ENCODE measurements around the gene MKNK2.
"Not testable (repeated sequence)": the region's sequence is repeated elsewhere in the genome, so short reads cannot be mapped to it uniquely, and the experiment has no call there.

Gene MKNK2

DNA sequence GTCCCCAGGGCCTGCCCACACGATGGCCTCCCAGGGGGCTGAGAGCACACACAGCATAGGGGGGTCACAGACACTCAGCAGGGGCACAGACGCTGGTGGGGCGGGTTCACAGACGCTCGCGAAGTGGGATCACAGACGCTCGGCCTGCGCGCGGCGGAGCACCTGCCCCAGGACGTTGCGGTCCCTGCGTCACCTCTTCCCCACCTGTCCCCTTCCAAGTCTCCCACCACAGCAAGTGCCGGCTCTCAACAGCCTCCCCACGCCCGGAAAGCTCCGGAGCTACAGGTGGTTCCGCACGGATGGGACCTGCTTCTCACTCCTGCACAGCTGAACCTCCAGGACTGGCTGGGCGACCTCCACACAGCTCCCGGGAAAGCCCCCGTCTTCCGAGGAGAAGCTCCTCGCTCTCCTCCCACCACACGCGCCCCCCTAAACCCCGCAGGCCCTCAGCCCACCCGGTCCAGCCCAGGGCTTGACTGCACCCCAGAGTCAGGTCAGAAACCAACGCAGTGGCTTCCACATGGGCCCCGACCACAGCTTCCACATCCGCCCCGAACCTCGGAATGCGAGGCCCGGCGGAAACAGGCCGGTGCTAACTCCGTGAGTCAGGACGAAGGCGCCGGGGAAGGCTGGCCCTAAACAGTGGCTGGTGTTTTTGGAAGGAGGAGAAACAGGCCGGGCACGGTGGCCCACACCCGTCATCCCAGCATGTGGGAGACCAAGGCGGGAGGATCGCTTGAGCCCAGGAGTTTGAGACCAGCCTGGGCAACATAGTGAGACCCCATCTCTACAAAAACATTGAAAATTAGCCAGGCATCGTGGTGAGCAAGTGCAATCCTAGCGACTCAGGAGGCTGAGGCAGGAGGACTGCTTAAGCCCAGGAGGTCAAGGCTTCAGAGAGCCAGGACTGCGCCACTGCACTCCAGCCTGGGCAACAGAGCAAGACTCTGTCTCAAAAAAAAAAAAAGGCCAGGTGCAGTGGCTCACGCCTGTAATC is 52.0 kb downstream of the MKNK2 start:
- Histone ChIP-seq H3K9ac (no peak overlapping the region), H4K20me1 (peaks cover 78% of the 10 kb centered on the region), H3K9me3 (peaks cover 16% of the 10 kb centered on the region), H3K4me2 (no peak overlapping the region), H3K27ac (no peak overlapping the region), H3K36me3 (peaks cover 100% of the 10 kb centered on the region), H3K4me1 (0 out of 2 replicates have a peak, but pooled peaks cover 4% of the 10 kb centered on the region), H3K27me3 (no peaks in the 10 kb centered on the region), H3K4me3 (no peak overlapping the region)
- TF ChIP-seq Cebpa-rat (IDR thresholded peaks at IDR 0.05) = no peak

DNA sequence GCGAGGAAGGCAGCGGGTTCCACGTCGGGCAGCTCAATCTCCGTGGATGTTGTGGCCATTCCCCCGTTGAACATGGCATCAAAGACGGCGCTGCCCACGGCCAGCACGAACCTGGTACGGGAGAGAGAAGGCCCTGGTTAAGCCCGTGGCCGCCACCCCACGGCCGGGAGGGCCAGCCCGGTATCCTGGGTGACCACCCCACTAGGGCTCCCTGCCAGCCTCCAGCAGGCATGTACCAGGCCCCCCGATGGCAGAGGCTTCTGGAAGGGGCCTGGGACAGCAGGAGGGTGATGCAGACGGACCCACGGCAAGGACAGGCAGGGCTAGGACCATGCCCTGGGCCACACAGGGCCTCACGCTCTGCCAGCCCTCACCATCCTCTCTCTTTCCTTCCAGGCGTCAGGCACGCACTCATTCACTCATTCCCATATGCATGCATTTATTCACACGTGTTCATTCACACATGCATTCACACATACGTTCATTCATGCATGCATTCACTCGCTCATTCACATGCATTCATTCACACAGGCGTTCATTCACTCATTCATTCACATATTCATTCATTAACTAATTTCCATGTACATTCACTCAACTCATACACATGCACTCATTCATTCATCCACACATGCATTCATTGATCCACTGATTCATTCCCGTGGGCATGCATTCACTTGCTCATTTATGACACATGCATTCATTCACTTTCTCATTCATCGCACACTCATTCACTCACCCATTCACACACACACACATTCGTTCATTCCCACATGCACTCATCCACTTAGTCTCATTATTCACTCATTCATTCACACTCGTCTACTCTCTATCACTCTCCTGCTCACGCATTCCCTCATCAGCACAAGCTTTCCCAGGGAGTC is 53.5 kb downstream of the MKNK2 start:
- Histone ChIP-seq H3K36me3 (peaks cover 98% of the 10 kb centered on the region), H4K20me1 (peaks cover 67% of the 10 kb centered on the region), H3K4me2 (no peak overlapping the region), H3K9ac (no peak overlapping the region), H3K27me3 (no peaks in the 10 kb centered on the region), H3K4me1 (0 out of 2 replicates have a peak, but pooled peaks cover 4% of the 10 kb centered on the region), H3K27ac (no peak overlapping the region), H3K4me3 (no peak overlapping the region), H3K9me3 (peaks cover 16% of the 10 kb centered on the region)
- TF ChIP-seq Cebpa-rat (IDR thresholded peaks at IDR 0.05) = no peak

DNA sequence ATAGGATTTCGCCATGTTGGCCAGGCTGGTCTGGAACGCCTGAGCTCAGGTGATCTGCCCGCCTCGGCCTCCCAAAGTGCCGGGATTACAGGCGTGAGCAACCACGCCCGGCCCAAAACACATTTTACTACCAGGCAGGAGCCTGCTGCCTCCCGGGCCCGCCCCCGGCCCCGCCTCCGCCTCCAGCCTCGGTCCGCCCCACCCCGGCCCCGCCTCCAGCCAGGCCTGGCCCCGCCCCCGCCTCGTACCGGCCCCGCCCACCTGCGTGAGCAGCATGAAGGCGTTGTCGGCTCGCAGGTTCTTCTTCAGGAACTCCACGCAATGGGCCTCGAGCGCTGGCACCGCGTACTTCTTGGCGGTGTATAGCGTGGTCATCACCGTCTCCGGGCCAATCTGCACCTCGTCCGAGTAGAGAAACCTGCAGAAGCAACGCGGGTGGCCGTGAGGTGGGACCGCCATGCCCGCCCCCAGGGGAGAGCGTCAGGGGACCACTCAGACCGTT is 58.2 kb downstream of the MKNK2 start:
- Histone ChIP-seq H3K4me3 (no peak overlapping the region), H3K9me3 (peaks cover 16% of the 10 kb centered on the region), H3K27ac (no peak overlapping the region), H3K27me3 (no peaks in the 10 kb centered on the region), H4K20me1 (peaks cover 63% of the 10 kb centered on the region), H3K4me2 (no peak overlapping the region), H3K9ac (no peak overlapping the region), H3K36me3 (peaks cover 98% of the 10 kb centered on the region), H3K4me1 (0 out of 2 replicates have a peak, but pooled peaks cover 4% of the 10 kb centered on the region)
- no peak for TF ChIP-seq Cebpa-rat (IDR thresholded peaks at IDR 0.05)

GRCh38 chr19:1991018-1991913 is 59.8 kb downstream of the MKNK2 start:
- H3K27ac ChIP-seq = no peak overlapping the region
- peaks cover 97% of the 10 kb centered on the region for H3K36me3 ChIP-seq
- no peak overlapping the region for H3K4me3 ChIP-seq
- peaks cover 5% of the 10 kb centered on the region; the same call in 1 of the 2 replicates for H3K9me3 ChIP-seq
- no peak overlapping the region for H3K4me2 ChIP-seq
- no peak for TF ChIP-seq Cebpa-rat (IDR thresholded peaks at IDR 0.05)
- H3K27me3 ChIP-seq = no peaks in the 10 kb centered on the region
- 0 out of 2 replicates have a peak, but pooled peaks cover 4% of the 10 kb centered on the region for H3K4me1 ChIP-seq
- H3K9ac ChIP-seq = no peak overlapping the region
- peaks cover 58% of the 10 kb centered on the region for H4K20me1 ChIP-seq

DNA sequence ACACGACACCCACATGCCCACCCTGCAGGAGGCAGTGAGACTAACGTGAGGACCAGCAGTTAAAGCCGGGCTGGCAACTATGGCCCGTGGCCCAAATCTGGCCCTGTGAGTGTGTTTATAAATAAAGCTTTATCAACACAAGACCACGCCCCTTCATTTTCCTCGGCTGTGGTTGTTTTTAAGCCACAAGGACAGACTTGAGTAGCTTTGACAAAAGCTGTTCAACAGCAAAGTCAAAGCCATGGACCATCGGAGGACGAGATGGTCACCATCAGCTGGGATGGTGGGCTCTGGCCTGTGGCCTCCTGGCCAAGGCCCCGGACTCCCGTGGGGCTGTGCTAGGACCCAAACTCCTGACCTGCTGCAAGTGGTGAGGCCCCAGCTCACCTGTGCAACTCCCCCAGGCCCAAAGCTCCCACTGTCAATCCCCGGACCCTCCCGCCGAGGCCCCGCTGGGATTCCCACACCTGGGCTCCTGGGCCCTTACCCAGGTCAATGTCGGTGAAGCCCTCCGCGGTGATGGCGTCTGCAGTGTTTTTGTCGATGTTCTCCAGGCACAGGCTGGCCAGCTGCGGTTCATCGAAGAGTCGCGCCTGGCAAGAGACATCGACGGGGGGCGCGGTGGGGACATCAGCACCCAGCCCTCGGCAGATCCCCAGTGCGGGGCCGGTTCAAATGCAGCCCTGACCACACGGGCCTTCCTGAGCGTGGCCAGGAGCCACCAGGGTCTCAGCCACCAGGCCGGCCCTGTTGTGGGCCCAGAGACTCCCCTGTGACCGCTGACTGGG is 60.6 kb downstream of the MKNK2 start:
- no peak overlapping the region for H3K27ac ChIP-seq
- no peak for TF ChIP-seq Cebpa-rat (IDR thresholded peaks at IDR 0.05)
- peaks cover 66% of the 10 kb centered on the region for H4K20me1 ChIP-seq
- H3K4me3 ChIP-seq = no peak overlapping the region
- peaks cover 97% of the 10 kb centered on the region for H3K36me3 ChIP-seq
- no peaks in the 10 kb centered on the region for H3K9me3 ChIP-seq
- no peak overlapping the region for H3K4me2 ChIP-seq
- H3K4me1 ChIP-seq = 0 out of 2 replicates have a peak, but pooled peaks cover 4% of the 10 kb centered on the region
- H3K9ac ChIP-seq = no peak overlapping the region
- H3K27me3 ChIP-seq = no peaks in the 10 kb centered on the region

DNA sequence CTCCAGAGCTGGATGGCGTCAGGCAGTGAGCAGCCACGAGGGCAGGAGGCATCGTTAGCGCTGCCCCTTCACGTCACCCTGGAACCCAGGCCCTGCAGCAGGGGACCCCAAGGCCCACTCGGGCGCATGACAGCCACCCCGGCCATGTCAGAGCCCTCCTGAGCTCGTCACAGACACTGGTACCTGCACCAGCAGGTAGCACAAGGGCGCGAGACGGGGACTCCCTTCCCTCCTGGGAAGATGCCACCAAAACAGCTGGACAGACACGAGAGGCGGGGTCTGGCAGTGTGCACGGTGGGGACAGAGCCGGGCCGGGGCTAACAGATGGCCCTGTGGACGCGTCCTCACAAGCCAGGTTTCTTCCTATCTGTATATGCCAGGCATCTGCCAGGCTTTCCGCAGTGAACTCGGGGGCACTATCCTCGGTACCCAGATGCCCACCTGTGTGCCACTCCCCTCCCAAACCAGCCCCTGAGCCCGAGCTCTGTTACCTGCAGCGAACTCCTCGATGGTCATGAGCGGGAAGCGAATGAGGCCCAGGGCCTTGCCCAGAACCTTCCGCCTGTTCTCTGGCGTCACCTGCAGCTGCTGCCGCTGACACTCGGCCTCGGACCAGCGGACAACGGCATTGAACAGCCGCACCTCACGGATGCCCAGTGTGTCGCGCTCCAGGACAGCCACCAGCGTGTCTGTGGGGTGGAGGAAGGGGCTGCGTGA is 61.4 kb downstream of the MKNK2 start:
- no peaks in the 10 kb centered on the region for H3K4me1 ChIP-seq
- no peak for TF ChIP-seq Cebpa-rat (IDR thresholded peaks at IDR 0.05)
- H3K9ac ChIP-seq = no peak overlapping the region
- no peak overlapping the region for H3K27ac ChIP-seq
- H3K36me3 ChIP-seq = peaks cover 97% of the 10 kb centered on the region
- H3K4me3 ChIP-seq = no peak overlapping the region
- H4K20me1 ChIP-seq = peaks cover 62% of the 10 kb centered on the region
- no peaks in the 10 kb centered on the region for H3K27me3 ChIP-seq
- H3K9me3 ChIP-seq = no peaks in the 10 kb centered on the region
- no peak overlapping the region for H3K4me2 ChIP-seq

DNA sequence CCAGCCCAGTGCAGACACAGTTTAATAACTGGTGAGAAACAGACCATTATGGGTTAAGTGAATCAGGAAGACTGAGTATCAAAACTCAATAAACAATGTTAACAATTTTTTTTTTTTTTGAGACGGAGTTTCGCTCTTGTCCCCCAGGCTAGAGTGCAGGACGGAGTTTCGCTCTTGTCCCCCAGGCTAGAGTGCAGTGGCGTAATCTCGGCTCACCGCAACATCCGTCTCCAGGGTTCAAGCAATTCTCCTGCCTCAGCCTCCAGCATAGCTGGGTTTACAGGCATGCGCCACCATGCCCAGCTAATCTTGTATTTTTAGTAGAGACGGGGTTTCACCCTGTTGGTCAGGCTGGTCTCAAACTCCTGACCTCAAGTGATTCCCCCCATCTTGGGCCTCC is 62.6 kb downstream of the MKNK2 start:
- not testable (repeated sequence) for H3K27ac ChIP-seq, H3K9ac ChIP-seq, H3K4me1 ChIP-seq, H3K4me2 ChIP-seq, H3K4me3 ChIP-seq, H3K9me3 ChIP-seq, H3K27me3 ChIP-seq
- Histone ChIP-seq H3K36me3 (peaks cover 97% of the 10 kb centered on the region), H4K20me1 (peaks cover 58% of the 10 kb centered on the region)
